SKM-1 treated with dmso at 0.1 percent for 144 hours (cell line): Measurements from ENCODE around the gene CYP20A1.
"Not testable (repeated sequence)": the region's sequence is repeated elsewhere in the genome, so short reads cannot be mapped to it uniquely, and the experiment has no call there.

ENCODE experiments used
- DNase-seq: peaks from one replicate; lab custom pipeline; 2025; ENCODE audit not compliant: unreplicated experiment; lab: John Stamatoyannopoulos, UW

Gene CYP20A1

DNA sequence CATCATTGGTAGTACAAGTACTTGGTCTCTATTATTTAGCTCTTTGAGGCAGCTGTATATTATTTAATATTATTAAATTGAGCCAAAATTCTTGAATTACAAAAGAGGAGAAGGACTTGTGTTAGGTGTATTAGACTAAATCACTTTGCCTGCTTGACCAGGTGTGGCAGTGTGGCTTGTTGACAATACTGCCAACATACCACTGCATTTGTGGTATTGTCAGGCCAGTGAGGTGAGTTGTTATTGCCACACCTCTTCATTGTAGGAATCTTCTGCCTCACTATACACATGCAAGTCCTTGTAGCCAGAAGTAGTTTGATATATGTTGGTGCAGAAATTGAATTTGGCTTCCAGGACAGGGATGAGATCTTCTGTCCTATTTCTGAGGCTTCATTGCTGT is 40.5 kb downstream of the CYP20A1 start:
- no peak for DNase-seq

DNA sequence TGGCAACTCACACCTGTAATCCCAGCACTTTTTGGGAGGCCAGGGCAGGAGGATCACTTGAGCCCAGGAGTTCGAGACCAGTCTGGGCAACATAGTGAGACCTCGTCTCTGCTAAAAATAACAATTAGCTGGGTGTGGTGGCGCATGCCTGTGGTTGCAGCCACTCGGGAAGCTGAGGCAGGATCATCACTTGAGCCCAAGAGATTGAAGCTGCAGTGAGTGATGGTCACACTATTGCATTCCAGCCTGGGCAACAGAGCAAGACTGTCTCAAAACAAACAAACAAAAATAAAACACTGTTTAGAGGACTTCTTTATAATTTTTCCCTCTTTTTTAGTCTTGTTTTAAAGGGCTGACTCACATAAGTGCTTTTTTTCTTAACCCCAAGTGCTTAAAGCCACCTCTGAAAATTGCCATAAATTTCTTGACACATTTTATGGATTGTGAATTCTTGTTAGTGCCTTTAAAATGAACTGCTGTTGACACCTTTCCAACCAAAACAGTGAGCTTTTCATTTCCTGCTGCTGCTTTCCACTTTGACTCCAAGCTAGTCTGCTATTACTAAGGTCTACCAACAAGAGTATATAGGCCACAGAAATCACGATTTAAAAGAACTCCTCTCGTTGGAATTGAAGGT is 41.7 kb downstream of the CYP20A1 start:
- DNase-seq, result no peak

DNA sequence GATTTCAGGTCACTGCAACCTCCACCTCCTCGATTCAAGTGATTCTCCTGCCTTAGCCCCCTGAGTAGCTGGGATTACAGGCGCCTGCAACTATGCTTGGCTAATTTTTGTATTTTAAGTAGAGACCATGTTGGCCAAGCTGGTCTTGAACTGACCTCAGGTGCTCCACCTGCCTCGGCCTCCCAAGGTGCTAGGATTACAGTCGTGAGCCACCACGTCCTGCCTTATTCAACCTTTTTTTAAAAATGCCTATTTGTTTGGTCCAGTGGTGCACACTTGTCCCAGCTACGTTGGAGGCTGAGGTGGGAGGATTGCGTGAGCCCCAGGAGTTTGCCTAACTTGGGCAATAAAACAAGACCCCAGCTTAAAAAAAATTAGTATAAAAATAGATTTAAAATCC is 43.3 kb downstream of the CYP20A1 start:
- DNase-seq, result no peak

- DNase-seq, result no peak
Measured at GRCh38 chr2:203286532-203286931, 47.7 kb downstream of the CYP20A1 start.

GRCh38 chr2:203301667-203302066 is 62.8 kb downstream of the CYP20A1 start:
- no peak for DNase-seq

GRCh38 chr2:203302586-203302985 is 63.8 kb downstream of the CYP20A1 start:
- DNase-seq, result not testable (repeated sequence)

DNA sequence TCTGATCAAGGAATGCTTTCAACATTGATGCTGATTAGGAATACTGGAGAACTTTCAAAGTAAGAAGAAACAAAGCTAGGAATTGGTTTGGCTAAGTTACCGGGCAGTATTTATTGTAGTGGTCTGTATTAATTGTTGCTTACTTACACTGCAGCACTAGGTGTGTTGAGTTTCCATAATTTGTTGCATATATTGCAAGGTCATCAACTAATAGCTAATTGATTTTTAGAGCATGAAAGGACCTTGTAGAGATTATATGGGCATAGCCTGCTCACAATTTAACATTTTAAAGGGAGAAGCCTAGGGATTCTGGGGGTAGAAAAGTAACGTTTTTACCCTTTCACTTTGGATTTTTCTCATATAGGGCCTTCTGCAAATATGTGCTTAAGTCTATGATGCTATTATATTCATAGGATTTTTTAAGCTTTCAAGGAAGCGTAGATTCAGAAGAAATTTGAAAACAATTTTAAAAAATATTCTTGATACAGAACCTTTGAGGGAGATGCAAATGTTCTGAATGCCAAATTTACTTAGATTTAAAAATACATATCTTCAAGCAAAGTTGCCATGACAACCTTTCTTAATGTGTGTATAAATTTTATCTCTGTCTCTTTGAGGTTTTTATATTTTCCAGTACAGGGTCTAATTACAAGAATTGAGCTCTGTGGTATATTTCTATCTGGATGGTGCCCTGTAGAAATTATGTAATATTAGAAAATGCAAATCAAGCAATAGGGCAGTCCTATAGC is 72.0 kb downstream of the CYP20A1 start:
- no peak for DNase-seq

GRCh38 chr2:203326356-203326755 is 87.5 kb downstream of the CYP20A1 start:
- no peak for DNase-seq

- no peak for DNase-seq
Measured at GRCh38 chr2:203327582-203327900, 88.7 kb downstream of the CYP20A1 start.

DNA sequence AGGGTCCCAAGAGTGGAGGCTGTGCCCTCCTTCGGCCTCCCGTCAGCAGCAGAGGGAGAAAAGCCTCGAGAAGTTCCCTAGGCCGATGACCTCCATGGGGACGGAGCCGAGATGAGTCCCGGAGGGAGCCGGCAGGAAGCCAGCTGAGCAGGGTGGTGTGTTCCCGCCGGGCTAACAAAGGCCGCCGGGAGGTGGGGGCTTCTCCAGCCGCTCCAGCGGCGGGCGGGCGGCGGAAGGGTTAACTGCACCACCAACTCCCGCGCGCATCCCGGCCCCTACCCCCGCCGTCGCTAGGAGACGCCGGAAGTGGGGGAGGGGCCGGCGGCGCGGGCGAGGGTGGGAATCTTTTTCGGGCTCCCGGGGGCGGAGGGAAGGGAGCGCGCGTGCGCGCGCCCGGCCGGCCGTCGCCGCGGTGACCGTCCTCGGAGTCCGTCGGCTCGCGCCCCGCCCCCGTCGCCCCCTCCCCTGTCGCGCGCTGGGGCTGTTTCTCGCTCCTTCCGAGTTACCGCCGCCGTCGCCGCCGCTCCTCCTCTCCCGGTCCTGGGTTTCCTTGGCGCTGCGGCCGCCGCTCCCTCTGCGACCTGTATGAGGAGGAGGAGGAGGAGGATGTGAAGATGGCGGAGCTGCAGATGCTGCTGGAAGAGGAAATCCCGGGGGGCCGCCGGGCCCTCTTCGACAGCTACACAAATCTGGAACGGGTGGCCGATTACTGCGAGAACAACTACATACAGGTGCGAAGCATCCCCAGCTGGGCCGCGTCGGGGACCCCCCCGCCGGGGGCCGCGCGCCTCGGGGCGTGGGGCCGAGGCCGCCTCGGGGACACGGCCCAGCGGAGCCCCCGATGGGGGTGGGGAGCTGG is 89.3 kb downstream of the CYP20A1 start, which contains the start of gene ABI2:
Gene ABI2 (plus strand): TSS at position 494 of the 859 bp plus-strand sequence. CDS start 121 bp downstream, at position 615.
- peak; percentile 59 for DNase-seq

DNA sequence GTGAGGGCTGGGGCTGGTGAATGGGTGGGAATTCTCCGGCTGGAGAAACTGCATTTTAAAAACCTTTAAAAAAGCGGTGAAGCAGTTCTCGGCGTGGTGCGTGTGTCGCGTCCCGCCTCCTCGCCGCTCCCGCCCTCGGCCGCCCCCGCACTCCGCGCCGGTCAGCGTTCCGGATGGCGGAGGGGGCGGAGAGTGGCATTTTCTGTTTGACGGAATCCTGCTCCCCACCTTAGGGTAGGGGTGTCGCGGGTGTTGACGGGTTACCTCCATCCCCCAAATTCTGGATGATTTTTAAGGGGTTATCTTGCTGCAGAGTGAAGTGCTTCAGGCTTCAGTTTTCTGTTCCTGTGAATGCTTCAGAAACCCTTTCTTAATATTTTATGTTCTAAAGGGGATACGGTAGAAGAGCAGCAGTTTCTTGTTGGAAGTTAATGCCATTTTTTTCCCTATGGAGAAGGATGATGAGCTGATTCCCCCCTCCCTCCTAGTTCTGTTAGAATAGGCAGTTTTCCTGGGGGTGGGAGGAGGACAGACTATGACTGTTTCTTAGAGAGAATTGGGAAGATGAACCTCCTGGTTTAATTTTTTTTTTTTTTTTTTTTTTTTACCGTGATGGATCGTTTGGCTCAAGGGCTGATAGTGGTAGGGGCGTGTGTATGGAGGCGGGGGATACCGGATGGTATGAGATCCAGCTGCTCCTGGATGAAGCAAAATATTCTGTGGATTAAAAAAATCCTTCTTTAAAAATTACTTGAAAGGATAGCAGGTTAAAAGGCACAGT is 90.1 kb downstream of the CYP20A1 start:
- no peak for DNase-seq

DNA sequence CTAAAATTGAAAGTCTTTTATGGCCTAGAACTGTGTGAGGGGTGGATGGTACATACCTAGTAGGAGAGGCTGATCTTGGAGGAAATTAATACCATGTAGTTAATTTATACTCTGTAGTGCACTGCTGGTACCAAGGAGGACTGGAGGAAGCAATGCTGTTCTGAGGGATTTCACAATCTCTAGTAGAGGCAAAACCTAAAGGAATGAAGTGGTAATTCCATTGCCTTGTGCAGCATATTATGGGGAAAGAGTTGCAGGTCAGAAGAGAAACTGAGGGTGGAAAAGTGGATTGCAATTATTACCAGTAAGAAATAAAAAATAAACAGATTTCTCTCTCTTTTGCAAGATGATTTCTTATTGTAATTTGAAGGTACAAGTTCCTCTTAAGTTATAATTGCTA is 91.6 kb downstream of the CYP20A1 start:
- peak; percentile 25 for DNase-seq

- no peak for DNase-seq
Measured at GRCh38 chr2:203338322-203338721, 99.5 kb downstream of the CYP20A1 start.

- DNase-seq, result no peak
Measured at GRCh38 chr2:203340791-203341487, 102.1 kb downstream of the CYP20A1 start.

DNA sequence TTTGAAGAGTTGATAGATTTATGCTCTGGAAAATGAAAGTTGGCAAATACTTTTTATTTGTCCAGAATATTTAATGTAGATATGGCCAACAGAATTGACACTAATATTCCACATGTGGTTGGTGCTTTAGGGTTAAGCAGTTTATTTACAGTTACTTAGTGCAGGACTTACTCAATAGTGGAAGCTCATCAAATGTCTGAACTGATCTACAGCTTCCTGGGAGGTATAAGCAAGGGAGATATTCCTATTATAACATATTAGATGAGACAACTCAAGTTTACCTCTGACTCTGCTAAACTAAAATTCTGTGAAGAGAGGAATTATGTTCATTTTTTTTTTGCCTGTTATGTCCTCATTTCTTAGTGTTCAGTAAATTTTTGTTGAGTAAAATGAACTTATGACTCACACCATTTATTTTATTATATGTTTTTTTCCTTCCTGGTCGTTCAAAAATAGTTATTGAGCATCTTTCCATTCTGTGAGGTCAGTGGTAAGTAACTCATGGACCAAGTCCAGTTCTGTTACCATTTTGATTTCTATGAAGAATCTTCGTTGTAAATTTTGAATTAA is 103.0 kb downstream of the CYP20A1 start:
- DNase-seq, result no peak

- not testable (repeated sequence) for DNase-seq
Measured at GRCh38 chr2:203342374-203342773, 103.6 kb downstream of the CYP20A1 start.

GRCh38 chr2:203344667-203345066 is 105.8 kb downstream of the CYP20A1 start:
- no peak for DNase-seq

DNA sequence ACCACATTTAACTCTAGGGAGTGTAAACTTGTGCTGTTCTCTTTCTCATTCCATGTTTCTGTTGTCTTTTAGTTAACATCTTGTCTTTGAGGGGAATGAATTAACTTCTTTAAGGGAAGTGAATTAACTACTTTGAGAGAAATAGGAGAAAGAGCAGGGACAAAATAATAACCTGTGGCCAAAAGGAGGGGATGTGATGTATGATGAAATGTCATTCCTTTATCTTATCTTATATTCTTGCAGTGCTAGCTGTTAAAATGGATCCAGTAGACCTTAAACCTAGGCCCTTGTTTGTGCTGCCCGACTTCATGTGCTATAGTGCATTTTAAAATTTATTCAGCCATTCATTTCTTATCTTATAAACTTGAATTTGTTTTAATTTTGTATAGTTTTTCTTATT is 107.8 kb downstream of the CYP20A1 start:
- DNase-seq, result no peak

GRCh38 chr2:203347375-203347774 is 108.6 kb downstream of the CYP20A1 start:
- DNase-seq, result no peak

DNA sequence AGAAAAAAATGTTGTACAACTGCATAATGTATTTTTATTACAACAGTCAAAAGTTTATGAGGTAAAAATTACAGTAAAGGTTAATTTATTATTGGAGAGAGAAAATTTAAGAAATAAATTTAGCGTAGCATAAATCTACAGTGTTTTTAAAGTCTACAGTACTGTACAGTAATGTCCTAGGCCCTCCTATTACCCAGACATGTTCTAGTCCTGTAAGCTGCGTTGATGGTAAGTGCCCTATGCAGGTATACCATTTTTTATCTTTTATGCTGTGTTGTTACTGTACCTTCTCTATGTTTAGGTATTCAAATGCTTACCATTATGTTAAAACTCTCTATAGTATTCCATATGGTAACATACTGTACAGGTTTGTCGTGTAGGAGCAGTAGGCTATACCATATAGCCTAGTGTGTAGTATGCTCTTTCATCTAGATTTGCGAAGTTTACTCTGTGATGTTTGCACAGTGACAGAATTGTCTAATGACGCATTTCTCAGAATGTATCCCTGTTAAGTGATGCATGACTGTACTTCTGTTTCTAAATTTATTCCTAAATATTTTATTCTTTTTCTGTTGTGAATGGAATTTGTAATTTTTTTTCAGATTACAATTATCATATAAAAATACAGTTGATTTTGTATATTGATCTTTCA is 113.9 kb downstream of the CYP20A1 start:
- DNase-seq, result no peak
